ENCODE measurements around the gene FOXS1. TPM values are rescaled to one million over a fixed set of nuclear protein-coding genes. Genes with fewer than 3 reads are reported as not detected.
"Not testable (repeated sequence)": the region's sequence is repeated elsewhere in the genome, so short reads cannot be mapped to it uniquely, and the experiment has no call there.

The FOXS1 gene
- total RNA-seq, 1 donor from 2014 or later: 3.6 TPM

DNA sequence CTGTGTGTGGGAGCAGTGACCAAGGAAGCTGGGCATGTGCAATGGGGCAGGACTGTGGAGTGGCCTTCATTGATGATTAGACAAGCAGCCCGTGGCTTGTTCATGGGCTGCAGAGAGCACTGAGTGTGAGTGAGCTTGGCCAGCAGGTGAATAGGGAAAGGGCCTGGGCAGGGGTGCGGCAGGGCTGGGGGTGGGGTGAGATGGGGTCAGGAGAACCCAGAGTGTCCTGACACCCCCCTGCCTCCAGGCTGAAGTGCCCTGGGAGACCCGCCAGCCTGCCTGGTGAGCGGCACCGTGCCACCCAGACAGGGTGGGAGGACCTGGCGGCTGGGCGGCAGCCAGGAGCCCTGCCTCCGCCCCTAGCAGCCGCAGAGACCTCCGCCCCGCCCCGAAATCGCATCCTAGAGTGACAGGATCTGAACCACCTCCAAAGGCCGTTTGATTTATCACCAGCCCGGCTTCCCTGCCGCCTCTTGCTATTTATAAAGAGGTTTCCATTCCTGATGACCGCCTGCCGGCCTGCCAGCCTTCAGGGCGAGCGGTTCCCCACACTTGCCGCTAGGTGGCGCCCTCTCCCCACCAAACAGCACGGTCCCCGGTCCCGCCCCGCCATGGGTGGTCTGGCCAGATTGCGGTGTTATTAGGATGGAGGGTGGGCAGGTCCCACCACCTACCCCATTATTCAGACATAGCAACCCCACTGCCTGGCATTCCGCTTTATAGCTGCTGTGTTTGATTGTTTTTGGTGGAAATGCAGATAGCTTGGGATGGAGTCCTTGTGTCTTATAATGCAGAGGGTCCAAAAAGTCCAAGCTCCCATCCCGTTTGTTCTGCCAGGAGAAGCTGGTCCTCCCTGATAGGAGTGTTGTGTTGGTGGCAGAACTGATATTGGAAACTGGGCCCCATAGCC is 22.7 kb downstream of the FOXS1 start:
- DNase-seq: peak; percentile 91

GRCh38 chr20:31821427-31821826 is 24.0 kb downstream of the FOXS1 start:
- no peak for DNase-seq

- DNase-seq: no peak
These were observed 25.2 kb downstream of the FOXS1 start for GRCh38 chr20:31820228-31820627.

DNA sequence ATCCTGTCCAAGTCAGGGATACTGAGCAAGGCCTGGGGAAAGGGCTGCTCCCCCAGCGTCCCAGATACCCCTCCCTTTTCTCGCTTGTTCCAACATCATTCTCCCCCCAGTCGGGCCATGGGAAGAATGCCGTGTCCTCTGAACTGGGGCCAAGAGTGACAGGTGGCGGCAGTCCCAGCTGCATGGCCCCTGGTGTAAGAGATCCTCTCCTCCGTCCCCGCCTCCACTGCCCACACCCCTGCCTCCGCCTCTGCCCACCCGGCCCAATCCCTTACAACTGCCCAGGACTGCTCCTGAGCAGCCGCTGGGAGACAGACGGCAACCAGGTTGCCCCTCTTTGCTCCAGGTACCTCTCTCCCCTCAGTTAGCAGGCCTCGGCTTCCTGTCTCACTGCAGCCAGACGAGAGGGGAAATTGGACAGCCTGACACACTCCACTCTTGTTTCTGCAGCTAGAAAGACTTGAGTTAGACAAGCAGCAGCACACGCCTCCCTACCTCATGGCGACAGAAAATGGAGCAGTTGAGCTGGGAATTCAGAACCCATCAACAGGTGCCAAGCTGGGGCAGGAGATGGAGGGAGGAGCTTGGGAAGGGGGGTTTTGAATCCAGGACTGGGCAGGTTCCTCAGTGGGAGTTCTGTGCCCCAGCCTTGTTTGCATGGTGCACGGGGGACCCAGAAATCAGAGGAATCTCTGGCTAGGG is 26.2 kb downstream of the FOXS1 start, which contains the start of gene MYLK2:
Gene MYLK2 (plus strand): TSS at position 274 of the 702 bp plus-strand sequence. CDS start 225 bp downstream, at position 499.
- DNase-seq: peak; percentile 95

DNA sequence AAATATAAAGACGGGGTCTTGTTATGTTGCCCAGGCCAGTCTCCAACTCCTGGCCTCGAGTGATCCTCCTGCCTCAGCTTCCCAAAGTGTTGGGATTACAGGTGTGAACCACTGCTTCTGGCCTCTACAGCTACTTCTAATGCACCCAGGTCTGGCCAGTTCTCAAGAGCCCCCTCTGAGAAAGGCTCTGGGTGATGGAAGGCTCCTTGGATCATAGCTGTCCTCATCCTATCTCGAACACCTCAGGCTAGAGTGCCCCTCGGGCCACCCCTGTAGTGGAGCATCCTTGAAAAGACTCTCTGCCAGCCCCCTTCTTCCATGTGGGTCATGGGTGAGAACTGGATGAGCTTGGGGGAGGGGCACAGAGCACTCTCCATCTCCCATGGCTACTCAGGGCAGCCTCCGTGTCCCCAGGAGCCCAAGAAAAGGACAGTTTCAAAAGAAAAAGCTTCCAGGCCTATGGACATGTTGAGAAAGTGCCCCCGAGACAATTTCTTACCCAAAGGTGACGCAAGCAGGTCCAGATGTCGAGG is 27.0 kb downstream of the FOXS1 start:
- no peak for DNase-seq

- DNase-seq: no peak
These were observed 27.9 kb downstream of the FOXS1 start for GRCh38 chr20:31817461-31817860.

GRCh38 chr20:31816221-31816620 is 29.2 kb downstream of the FOXS1 start:
- DNase-seq: no peak

GRCh38 chr20:31815408-31816188 is 29.8 kb downstream of the FOXS1 start:
- peak; percentile 63 for DNase-seq

DNA sequence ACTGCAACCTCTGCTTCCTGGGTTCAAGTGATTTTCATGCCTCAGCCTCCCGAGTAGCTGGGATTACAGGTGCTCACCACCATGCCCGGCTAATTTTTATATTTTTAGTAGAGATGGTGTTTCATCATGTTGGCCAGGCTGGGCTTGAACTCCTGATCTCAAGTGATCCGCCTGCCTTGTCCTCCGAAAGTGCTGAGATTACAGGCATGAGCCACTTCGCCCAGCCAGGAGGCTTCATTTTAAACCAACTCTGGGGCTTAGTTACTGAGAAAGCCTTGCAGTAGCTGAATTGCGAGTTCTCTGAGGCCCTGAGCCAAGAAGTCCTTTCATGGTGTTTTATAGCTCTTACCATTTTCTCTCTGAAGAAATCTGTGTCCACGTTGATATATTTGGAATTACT is 31.3 kb downstream of the FOXS1 start:
- not testable (repeated sequence) for DNase-seq

GRCh38 chr20:31813611-31814010 is 31.8 kb downstream of the FOXS1 start:
- no peak for DNase-seq

GRCh38 chr20:31811796-31812728 is 33.3 kb downstream of the FOXS1 start:
- DNase-seq: peak; percentile 94

DNA sequence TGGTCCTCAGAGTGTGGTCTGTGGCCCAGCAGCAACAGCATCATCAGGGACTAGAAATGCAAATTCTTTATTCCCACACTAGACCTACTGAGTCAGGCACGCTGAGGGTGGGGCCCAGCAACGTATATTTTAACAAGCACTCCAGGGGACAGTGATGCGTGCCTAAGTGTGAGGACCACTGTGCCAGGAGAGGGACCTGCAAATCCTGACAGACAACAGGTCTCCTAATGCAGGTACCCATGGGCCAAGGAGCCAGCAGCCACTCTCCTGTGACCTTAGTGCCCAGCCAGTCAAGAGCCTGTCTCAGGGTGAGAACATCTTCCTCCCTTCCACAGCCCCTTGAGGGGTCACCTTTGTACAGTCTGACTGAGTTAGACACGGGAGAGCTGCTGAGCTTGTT is 34.2 kb downstream of the FOXS1 start:
- DNase-seq: no peak

DNA sequence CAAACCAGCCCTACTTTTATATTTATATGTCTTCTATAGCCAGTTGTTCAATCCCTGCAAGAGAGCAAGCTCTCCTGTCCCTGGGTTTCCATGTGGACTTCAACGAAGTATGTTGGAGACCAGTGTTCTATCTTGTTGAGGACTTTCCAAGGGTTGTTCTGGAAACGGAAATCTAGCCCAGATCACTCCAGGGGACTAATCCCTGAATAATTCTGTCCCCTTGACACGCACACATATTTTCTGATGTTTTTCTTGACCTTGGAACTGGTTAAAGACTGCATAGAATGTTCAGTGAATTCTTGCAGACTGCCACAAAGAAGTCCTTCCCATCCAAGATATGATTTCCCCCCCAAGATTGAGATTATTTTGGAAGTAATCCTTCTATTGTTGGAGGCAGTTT is 35.7 kb downstream of the FOXS1 start:
- DNase-seq: no peak

DNA sequence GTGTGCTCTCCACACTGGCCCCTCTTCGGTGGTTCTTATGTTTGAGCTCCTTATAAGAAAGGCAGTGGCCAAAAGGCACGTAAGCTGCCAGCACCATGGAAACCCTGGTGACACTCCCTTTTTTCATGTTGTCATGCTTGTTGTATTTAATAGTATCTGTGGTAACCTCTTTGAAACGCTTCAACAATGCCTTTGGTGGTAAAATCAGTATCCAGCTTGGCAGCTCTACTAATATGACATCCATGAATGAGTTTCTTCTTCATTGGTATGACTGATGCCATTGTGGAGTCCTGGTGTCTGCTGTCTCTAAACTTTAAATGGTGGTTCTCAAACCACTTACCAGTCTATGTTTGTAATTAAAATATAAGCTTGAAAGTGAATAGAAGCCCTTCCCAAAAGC is 36.9 kb downstream of the FOXS1 start:
- peak; percentile 28 for DNase-seq

DNA sequence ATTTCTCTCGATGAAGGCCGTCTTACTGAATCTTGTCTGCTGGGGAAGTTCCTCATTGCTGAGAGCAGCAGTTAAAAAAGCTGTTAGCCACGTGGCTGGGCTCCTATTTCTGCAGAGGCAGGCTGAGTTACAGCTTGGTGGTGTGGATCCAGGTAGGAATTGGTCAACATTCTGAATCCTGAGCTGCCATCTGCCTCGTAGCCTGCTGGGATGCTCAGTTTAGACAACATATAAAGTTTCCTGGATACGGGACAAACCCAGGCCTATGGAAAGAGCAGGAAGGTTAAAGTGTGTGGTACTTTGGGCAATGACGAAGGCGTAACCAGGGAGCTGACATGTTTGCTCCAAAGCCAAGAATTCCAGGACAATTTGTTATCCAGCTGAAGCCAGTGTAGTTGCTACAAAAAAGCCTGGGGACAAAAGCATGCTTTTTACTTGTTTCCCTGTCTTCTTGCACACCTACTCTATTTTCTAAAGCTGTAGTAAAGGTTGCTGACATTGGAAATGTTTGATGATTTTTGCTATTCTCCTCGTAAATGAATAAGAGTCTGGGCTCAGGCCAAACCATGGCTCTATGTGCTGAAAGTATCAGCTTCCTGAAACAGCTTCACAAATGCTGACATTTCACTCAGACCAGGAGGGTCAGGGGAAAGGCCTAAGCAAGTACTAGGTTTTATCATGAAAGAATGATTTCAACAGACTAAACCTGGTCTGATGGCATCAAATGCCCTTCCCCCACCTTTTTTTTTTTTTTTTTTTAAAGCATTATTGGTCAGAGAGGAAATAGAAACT is 38.6 kb downstream of the FOXS1 start:
- no peak for DNase-seq

DNA sequence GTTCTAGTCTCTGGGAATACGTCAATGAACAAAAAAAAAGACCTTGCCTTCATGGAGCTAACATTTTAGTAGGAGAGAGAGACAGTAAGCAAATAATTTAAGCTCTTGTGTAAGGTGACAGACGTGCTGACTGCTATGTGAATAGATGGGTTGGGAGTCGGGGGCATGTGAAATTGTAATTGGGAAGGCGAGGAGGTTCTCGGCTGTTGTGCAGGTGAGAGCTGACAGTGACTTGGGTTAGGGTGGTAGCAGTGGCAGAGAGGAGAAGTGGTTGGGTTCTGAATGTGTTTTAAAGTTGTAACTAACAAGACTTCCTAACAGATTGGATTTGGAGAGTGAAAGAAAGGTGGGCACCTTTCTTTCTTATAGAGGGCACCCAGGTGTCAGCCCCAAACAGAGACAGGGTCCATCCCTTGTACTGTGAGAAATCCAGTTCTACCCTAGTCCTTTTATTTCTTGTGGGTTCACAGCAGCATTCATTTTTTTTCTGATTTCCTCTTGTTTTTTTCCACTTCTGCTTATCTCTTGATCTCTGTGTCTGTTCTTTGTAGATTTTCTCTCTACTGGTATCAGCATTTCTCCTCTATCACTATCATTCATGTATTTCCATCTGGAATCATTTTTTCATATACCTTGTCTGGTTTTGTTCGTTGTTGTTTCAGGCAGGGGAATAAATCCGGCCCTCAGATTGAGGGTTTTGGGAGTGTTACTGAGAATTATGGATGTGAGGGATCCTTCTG is 41.7 kb downstream of the FOXS1 start:
- no peak for DNase-seq

DNA sequence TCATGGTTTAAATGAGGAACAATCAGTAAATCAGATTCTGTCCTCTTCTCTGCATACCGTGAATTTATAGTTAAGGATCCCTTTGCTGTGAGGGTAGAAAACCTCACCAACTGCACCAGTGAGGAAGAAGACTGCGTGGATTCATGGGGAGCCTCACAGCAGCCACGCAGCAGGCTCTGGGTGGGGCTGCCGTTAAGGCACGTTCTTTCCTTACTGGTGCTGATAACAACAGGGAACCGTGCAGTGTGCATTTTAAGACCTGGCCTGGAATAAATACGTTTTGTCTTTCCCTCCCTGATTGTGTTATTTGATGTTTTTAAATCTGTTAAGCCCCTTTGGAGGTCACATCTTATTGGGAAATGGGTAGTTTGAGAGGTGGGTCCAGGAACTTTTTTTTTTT is 43.9 kb downstream of the FOXS1 start:
- DNase-seq: no peak

DNA sequence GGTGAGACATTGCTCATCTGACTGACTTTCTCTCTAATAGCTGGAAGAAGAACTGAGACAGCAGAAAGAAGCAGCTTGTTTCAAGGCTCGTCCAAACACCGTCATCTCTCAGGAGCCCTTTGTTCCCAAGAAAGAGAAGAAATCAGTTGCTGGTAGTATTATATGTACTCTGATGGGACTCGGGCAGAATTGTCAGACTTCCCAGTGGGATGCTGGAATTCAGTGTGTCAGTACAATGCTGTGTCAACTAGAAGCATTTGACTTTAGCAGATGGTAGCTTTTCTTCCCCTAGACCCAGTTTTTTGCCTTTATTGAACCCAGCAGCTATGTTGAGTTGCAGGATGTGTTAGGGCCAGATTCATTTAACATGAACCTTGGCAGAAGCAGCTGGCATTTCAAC is 48.0 kb downstream of the FOXS1 start:
- DNase-seq: no peak
